SHP77 treated with DMSO at 0.1 percent for 48 hours (cell line): ENCODE measurements around the gene PTPN23.

Experiments
- DNase-seq: peaks from one replicate; lab custom pipeline; 2025; lab: John Stamatoyannopoulos, UW

PTPN23 gene

GRCh38 chr3:47420511-47421484 lies 40.0 kb downstream of the PTPN23 start:
- DNase-seq, result no peak

GRCh38 chr3:47421741-47422649 lies 41.2 kb downstream of the PTPN23 start:
- DNase-seq, result no peak

GRCh38 chr3:47422743-47423142 lies 41.9 kb downstream of the PTPN23 start:
- no peak for DNase-seq

- DNase-seq, result no peak
Measured at GRCh38 chr3:47423548-47424145, 42.8 kb downstream of the PTPN23 start.

DNA sequence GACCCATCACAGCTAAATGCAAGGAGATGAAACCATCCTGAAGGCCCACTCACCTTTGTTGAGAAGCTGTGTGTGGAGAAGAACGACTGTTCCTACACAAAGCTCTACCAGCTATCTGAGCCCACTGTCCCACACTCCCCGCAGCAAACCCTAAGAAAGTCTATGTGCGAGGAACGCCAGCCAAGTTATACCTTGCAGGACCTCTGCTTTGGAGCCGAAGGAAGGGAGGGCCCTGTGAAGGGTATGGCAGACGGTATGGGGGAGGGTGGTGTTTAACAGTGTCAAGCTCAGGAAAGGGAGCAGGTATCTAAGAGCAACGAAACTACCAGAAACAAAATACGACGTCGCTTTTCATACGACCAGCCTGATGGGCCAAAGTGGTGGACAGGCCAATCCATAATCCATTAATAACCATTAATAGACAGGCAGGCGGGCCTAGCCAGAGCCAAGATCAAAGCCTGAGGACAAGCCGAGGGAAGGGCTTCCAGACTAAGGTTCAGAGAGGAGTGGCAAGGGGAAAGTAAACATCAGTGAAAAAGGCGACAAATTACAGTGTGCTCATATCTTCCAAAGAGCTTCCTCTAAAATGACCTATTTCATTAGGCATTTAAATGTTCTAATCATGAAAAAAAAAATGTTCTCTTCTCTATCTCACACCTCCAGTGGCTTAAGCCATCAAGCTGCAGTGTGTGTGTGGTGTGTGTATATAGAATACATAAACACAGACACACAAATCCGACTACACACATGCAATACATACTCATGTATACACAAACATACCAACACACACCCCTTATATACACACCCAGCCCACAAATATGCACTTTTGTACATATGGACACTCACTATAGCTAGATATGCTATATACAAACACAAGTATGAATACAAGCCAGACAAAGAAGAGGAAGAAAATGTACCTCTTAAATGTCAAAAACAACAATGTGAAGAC lies 43.9 kb downstream of the PTPN23 start:
- no peak for DNase-seq

DNA sequence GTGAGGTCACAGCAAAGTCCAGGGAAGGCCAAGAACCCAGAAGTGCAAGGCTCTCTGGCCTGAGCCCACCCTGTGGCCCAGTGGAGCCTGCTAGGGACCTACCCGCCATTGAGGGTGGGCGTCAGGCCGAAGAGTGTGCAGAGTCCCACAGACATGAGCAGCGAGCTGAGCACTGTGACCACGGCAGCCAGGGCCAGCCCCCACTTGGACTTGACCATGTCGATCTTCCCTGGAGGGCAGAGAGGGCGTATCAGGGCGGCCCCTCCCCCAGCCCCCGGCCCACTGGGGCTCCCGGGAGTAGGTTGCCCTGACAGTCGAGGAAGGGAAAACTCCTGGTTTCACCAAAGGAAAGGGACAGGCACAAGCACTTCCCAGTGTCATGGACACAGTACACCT lies 44.6 kb downstream of the PTPN23 start:
- no peak for DNase-seq

- no peak for DNase-seq
Measured at GRCh38 chr3:47425959-47426358, 45.1 kb downstream of the PTPN23 start.

GRCh38 chr3:47427866-47428265 lies 47.0 kb downstream of the PTPN23 start:
- no peak for DNase-seq

DNA sequence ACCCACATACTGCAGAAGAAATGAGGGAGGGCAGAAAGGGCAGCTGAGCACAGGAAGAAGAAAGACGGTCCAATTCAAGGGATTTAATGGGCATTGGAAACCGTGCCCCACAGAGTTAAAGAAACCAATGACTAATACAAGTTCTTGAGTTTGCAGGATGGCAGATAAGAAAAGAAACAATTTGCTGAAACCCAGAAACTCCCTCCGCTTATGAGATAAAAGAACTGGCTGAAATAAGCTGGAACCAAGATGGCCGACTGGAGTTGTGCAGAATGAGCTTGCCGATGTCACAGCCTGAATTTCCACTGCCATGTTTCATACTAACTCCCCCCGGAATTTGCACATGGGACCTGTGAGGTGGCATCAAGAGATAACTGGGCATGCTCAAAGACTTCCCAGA lies 47.8 kb downstream of the PTPN23 start:
- no peak for DNase-seq

DNA sequence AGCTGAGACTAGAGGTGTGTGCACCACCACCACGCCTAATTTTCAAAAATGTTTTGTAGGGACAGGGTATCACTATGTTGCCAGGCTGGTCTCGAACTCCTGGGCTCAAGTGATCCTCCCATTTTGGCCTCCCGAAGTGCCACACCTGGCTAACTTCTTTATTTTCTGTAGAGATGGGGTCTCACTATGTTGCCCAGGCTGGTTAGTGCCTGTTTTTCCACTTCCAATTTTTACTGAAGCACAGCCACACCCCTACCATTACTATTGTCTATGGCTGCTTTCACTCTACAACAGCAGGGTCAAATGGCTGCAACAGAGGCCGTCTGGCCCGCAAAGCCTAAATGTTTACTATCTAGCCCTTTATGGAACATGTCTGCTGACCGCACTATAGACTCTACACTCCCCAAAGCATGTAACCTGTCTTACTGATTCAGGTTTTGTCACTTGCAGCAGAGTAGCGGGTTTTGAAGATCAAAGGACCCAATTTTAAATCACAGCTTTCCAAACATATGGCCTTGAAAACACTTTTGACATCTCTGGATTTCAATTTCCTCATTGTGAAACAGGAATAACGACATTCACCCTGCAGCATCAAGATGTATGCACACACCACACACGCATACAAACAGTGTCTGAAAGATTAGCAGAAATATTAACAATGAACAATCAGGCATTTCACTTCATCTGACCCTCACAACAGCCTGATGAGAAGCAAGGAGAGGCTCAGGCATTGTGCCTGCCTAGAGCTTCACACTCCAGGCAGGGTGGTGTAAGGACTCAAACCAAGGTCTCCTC lies 48.9 kb downstream of the PTPN23 start:
- no peak for DNase-seq

GRCh38 chr3:47430606-47431005 lies 49.8 kb downstream of the PTPN23 start:
- no peak for DNase-seq

GRCh38 chr3:47431225-47431624 lies 50.4 kb downstream of the PTPN23 start:
- no peak for DNase-seq

DNA sequence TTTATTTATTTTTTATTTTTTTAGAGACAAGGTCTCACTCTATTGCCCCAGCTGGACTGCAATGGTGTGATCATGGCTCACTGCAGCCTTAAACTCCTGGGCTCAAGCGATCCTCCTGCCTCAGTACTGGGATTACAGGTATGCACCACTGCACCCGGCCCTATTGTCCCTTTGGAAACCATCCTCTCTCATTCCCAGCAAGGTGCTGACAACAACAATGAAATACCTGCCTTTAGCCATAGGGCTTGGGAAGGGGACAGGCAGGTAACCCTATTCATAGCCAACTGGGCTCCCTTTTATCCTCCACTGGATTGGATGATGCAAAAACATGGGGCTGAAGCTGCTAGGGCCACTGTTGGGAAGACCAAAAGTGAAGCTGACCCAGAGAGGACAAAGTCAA lies 51.9 kb downstream of the PTPN23 start:
- no peak for DNase-seq

- DNase-seq, result no peak
Measured at GRCh38 chr3:47433796-47434195, 53.0 kb downstream of the PTPN23 start.

DNA sequence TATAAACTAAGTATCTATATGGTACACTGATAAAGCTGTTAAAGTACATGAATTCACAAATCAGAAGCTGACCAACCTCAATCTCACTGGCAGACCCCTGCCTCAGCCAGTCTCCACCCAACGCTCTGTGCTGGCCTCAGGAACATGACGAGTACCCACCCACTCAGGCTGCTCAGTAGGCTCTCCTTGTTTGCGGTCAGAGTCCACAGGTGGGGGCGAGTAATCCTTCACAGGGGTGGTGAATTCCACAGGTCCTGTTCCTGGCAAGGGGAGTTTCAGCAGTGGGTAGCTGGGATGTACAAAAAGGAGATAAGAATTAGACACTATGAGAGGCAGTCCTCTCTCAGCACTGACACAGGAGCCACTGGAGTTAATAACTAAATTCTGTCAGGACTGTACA lies 54.0 kb downstream of the PTPN23 start:
- no peak for DNase-seq

DNA sequence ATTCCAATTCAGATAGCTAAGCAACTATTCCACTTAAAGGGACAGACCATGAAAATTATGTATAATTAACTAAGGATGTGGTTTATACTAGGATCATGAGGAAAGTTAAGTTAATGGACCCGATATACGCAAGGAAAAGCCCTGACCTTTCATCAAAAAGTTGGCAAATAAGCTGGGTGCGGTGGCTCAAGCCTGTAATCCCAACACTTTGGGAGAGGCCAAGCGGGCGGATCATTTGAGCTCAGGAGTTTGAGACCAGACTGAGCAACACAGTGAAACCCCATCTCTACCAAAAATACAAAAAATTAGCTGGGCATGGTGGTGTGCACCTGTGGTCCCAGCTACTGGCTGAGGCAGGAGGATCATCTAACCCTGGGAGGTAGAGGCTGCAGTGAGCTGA lies 55.4 kb downstream of the PTPN23 start:
- no peak for DNase-seq

DNA sequence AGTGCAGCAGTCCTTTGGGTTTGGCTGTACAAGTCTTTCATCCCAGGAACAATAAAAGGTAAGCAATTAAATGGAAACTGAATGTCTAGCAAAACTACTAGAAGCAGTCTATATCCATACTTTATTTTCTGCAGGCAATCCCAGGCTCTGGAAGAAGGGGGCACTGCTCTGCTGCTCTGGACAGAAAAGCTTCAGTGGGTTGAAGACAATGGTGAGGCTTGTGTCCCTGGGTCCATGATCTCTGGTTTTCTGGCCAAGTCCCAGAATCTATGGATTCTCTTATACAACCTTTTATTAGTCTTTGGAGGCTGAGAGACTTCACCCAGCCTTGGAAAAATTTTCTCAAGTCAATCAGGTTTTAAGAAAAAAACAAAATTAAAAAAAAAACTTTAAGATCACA lies 59.3 kb downstream of the PTPN23 start:
- DNase-seq, result no peak

DNA sequence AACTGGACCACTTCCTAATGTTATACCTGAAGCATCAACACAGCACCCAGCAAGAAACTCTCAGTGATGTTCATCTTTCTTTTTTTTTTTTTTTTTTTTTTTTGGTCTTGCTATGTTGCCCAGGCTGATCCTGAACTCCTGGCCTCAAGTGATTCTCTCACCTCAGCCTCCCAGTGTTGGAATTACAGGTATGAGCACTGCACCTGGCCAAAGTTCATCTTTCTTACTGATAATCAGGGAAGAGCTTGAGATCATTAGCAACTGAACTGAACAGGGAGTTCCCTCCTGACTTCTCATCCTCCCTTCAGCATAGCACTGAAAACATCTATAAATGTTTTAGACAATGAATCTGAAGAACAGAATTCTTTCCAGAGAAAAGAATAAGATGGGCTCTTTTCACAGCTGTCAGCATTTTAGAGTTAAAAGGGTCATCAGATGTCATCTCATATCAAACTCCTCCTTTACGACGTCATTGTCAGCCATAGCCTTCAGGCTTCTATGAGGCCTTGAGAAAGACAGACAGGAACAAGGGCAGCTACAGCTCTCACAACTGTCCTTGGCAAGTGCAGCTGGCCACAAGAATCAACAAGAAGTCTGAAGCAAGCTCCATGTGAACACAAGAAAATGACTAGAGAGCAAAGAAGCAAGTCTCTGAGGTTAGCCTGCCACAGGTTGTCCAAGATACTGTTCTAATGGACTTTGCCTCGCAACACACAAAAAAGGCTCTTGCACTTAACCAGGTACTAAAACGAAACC lies 61.2 kb downstream of the PTPN23 start:
- DNase-seq, result no peak

DNA sequence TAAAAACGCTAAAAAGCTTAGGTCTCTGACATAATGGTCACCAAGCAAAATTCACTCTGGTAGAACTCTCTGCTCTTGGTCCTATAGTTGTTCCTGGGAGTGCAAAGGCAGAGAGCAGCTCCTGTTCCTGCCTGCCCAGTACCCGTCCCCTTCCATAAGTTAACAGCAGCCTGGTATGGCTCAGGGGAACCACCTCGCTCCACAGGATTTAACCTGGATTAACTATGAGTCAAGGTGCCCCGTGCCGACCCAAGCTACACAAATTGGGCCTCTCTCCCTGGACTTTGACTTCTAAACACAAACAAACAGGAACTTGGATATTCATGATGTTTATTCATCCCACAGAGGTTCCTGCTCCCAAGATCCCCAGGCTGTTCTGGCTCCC lies 62.8 kb downstream of the PTPN23 start:
- no peak for DNase-seq

DNA sequence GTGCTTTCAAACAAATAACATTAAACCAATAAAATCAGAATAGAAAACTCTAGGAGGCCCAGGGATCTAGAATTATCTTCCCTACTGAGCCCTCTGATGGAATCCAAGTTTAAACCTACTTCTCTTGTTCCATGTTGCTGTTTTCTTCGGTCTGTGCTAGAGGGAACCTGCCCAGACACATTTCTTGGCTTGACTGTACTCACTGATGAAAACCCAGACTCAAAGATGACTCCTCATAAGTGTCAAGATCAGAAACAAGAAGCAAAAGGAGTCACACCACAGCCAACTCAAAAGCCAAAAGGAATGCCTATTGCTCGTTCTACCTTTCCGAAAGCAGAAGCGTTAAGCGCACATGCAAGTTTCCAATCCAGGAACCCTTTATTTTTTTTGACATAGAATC lies 63.3 kb downstream of the PTPN23 start:
- no peak for DNase-seq
